GM12873 (cell line): Measurements from ENCODE around the gene EML2.

Experiments used
- CTCF ChIP-seq: IDR thresholded peaks from 2 replicates; pipeline ENCODE4 v1.5.1; 2012; ENCODE audit warnings: low read depth, mild to moderate bottlenecking, moderate library complexity, low read length, control low read depth; ENCODE audit not compliant: insufficient read depth; ENCODE audit errors: missing control alignments

Gene EML2

GRCh38 chr19:45616704-45617017 is 22.5 kb downstream of the EML2 start:
- TF ChIP-seq CTCF: no peak

- TF ChIP-seq CTCF: no peak
Observed at GRCh38 chr19:45615795-45616703, 23.1 kb downstream of the EML2 start.

- TF ChIP-seq CTCF: no peak
Observed at GRCh38 chr19:45613926-45614725, 25.1 kb downstream of the EML2 start.

- no peak for TF ChIP-seq CTCF
Observed at GRCh38 chr19:45608948-45609347, 30.2 kb downstream of the EML2 start.

GRCh38 chr19:45607071-45608029 is 31.8 kb downstream of the EML2 start:
- peak; percentile 88 for TF ChIP-seq CTCF

- no peak for TF ChIP-seq CTCF
Observed at GRCh38 chr19:45601524-45602374, 37.4 kb downstream of the EML2 start, which contains the start of gene GPR4. GPR4 (minus strand) TSS chr19:45602212; CDS start chr19:45591866, 10,346 bp downstream.
